HTERT RPE-1 (cell line): Measurements from ENCODE around the gene NLRC3.

ENCODE experiments used
- in situ Hi-C: fragments of 300-500 bp; cut with MboI; formaldehyde crosslinking; loops from 4 replicates; pipeline ENCODE4 v1.14.3; 2020; ENCODE audit warnings: low sequenced_read_pairs

NLRC3 gene

GRCh38 chr16:3581392-3581791 is 4.2 kb upstream of the NLRC3 start:
- in situ Hi-C loops, result no loop called here

GRCh38 chr16:3580686-3581085 is 3.5 kb upstream of the NLRC3 start:
- in situ Hi-C loops, result no loop called here

GRCh38 chr16:3580251-3580651 is 3.0 kb upstream of the NLRC3 start:
- in situ Hi-C loops, result no loop called here

- in situ Hi-C loops, result no loop called here
Measured at GRCh38 chr16:3579776-3580175, 2.6 kb upstream of the NLRC3 start.

GRCh38 chr16:3578610-3579551 is 1.7 kb upstream of the NLRC3 start:
- in situ Hi-C loops, result no loop called here

GRCh38 chr16:3578121-3578520 is 918 bp upstream of the NLRC3 start:
- in situ Hi-C loops, result no loop called here

- in situ Hi-C loops, result no loop called here
Measured at GRCh38 chr16:3576211-3576610, 992 bp downstream of the NLRC3 start.

- in situ Hi-C loops, result no loop called here
Measured at GRCh38 chr16:3575491-3575890, 1.7 kb downstream of the NLRC3 start.

GRCh38 chr16:3574195-3574594 is 3.0 kb downstream of the NLRC3 start:
- in situ Hi-C loops, result no loop called here

- in situ Hi-C loops, result no loop called here
Measured at GRCh38 chr16:3573146-3573815, 3.9 kb downstream of the NLRC3 start.

- in situ Hi-C loops, result no loop called here
Measured at GRCh38 chr16:3570420-3571062, 6.7 kb downstream of the NLRC3 start.

GRCh38 chr16:3569851-3570250 is 7.4 kb downstream of the NLRC3 start:
- in situ Hi-C loops, result no loop called here

- in situ Hi-C loops, result no loop called here
Measured at GRCh38 chr16:3566990-3567389, 10.2 kb downstream of the NLRC3 start.

GRCh38 chr16:3564889-3565141 is 12.4 kb downstream of the NLRC3 start:
- in situ Hi-C loops, result no loop called here

GRCh38 chr16:3564130-3564888 is 12.9 kb downstream of the NLRC3 start:
- in situ Hi-C loops, result no loop called here

GRCh38 chr16:3562914-3563480 is 14.2 kb downstream of the NLRC3 start:
- in situ Hi-C loops, result no loop called here

- in situ Hi-C loops, result no loop called here
Measured at GRCh38 chr16:3561626-3562025, 15.6 kb downstream of the NLRC3 start.

- in situ Hi-C loops, result no loop called here
Measured at GRCh38 chr16:3554351-3554928, 22.8 kb downstream of the NLRC3 start.

- in situ Hi-C loops, result no loop called here
Measured at GRCh38 chr16:3553138-3553923, 23.9 kb downstream of the NLRC3 start.
